MM.1S (cell line): ENCODE measurements around the gene MARVELD2.

Experiments used
- EZH2 ChIP-seq: fragments of 300-600 bp; sonication (generic); optimal IDR thresholded peaks from 2 replicates; pipeline ENCODE3; 2017; ENCODE audit warnings: low read depth, mild to moderate bottlenecking, antibody characterized with exemption, low read length, mixed read lengths
- TF ChIP-seq, protein P1 (sequence below): fragments of 300-600 bp; sonication (generic); IDR thresholded peaks from 2 replicates; pipeline ENCODE4 v1.5.1; 2016; ENCODE audit warnings: antibody characterized with exemption, low read length, mixed read lengths

DNA sequence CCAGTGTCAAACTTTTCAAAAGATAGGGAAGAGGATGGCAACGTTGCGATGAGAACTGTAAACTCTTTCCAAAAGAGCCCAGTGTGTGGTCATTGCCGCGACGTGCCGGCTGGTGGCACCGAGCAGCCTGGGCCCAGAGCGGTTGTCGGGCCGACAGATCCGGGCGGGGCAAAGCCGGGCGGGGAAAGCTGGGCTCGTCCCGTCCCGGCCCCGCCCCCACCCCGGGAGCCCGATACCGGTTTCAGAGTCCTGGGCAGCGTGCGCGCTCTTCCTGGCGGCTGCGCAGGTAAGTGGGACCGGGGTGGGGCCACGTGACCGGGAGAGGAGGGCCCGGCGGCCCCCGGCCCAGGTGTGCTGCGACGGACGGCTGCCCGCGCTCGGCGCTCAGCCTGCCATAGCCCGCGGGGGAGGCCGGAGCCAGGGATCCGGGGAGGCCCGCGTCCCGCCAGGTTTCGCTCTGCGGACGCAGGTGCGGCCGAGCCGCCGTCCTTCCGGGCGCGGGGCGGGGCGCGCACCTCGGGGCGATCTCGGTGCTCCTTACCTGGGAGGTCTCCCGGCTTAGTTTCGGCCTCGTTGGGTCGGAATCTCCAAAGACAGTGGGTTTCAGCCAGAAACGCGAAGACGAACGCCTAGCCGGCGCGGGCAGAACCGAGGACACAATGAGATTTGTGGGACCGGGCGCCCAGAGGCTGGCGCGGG, at the start of gene MARVELD2:
- TF ChIP-seq, protein P1, sequence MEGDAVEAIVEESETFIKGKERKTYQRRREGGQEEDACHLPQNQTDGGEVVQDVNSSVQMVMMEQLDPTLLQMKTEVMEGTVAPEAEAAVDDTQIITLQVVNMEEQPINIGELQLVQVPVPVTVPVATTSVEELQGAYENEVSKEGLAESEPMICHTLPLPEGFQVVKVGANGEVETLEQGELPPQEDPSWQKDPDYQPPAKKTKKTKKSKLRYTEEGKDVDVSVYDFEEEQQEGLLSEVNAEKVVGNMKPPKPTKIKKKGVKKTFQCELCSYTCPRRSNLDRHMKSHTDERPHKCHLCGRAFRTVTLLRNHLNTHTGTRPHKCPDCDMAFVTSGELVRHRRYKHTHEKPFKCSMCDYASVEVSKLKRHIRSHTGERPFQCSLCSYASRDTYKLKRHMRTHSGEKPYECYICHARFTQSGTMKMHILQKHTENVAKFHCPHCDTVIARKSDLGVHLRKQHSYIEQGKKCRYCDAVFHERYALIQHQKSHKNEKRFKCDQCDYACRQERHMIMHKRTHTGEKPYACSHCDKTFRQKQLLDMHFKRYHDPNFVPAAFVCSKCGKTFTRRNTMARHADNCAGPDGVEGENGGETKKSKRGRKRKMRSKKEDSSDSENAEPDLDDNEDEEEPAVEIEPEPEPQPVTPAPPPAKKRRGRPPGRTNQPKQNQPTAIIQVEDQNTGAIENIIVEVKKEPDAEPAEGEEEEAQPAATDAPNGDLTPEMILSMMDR = peak; percentile 36
- no peak for TF ChIP-seq EZH2
